Smooth muscle cell (in vitro differentiated cells): ENCODE data around the gene TMEM163. TPM values are rescaled to one million over a fixed set of nuclear protein-coding genes. Genes with fewer than 3 reads are reported as not detected.

Experiments used
- DNase-seq: peaks from one replicate; lab custom pipeline; 2025; ENCODE audit not compliant: unreplicated experiment; lab: John Stamatoyannopoulos, UW
- H2AFZ ChIP-seq: fragments of 200-600 bp; sonication (generic); 2 replicates; pipeline ENCODE4 v1.6.0; 2016; ENCODE audit warnings: antibody characterized with exemption, low read depth, mild to moderate bottlenecking
- H3F3A ChIP-seq: fragments of 200-600 bp; sonication (generic); 2 replicates; pipeline ENCODE4 v1.6.0; 2017; ENCODE audit warnings: antibody characterized with exemption, low read depth
- H3K27ac ChIP-seq: fragments of 200-600 bp; sonication (generic); 2 replicates; pipeline ENCODE4 v1.5.1; 2016; ENCODE audit warnings: low read depth, mild to moderate bottlenecking
- H3K27me3 ChIP-seq: fragments of 200-600 bp; sonication (generic); 2 replicates; pipeline ENCODE4 v1.6.1; 2016; ENCODE audit warnings: low read depth, mild to moderate bottlenecking
- H3K36me3 ChIP-seq: fragments of 200-600 bp; sonication (generic); 2 replicates; pipeline ENCODE4 v1.5.1; 2016; ENCODE audit warnings: low read depth
- H3K4me1 ChIP-seq: fragments of 200-600 bp; sonication (generic); 2 replicates; pipeline ENCODE4 v1.5.1; 2016; ENCODE audit warnings: low read depth
- H3K4me2 ChIP-seq: fragments of 200-600 bp; sonication (generic); 2 replicates; pipeline ENCODE4 v1.6.0; 2016; ENCODE audit warnings: mild to moderate bottlenecking
- H3K4me3 ChIP-seq: fragments of 200-600 bp; sonication (generic); 2 replicates; pipeline ENCODE4 v1.5.1; 2016; ENCODE audit warnings: mild to moderate bottlenecking
- H3K79me2 ChIP-seq: fragments of 200-600 bp; sonication (generic); 2 replicates; pipeline ENCODE4 v1.6.0; 2016; ENCODE audit warnings: low read depth, mild to moderate bottlenecking
- H3K9ac ChIP-seq: fragments of 200-600 bp; sonication (generic); 2 replicates; pipeline ENCODE4 v1.6.0; 2016; ENCODE audit warnings: low read depth
- H3K9me3 ChIP-seq: fragments of 200-600 bp; sonication (generic); replicated peaks from 2 replicates; pipeline ENCODE4 v1.5.1; 2016; ENCODE audit warnings: low read depth
- H4K20me1 ChIP-seq: fragments of 200-600 bp; sonication (generic); 2 replicates; pipeline ENCODE4 v1.6.0; 2016; ENCODE audit warnings: low read depth
- WGBS: methylation state at CpG from one replicate; pipeline ENCODE4 v1.1.7; 2016; ENCODE audit warnings: low lambda C conversion rate; 5-methylcytosine and 5-hydroxymethylcytosine counted together
- polyA plus RNA-seq: library from polyadenylated mRNA; unstranded; fragments of >200 nt; fragmentation: Nextera tagmentation; extraction: Ambion mirVana; gene quantifications from 2 replicates; pipeline ENCODE4 v1.2.1, GENCODE V29; 2016
- total RNA-seq: library from RNA; depleted of rRNA; stranded (reverse); fragments of >200 nt; gene quantifications from 2 replicates; pipeline ENCODE4 v1.2.3, GENCODE V29; 2014
- TF ChIP-seq, protein P1 (sequence below): fragments of 200-600 bp; sonication (generic); IDR thresholded peaks from 2 replicates; pipeline ENCODE4 v1.5.1; 2017; ENCODE audit warnings: borderline replicate concordance, mild to moderate bottlenecking, antibody characterized with exemption; ENCODE audit not compliant: insufficient read depth, poor library complexity, severe bottlenecking

Gene TMEM163
- total and polyA plus RNA-seq, 2 experiments from 2014 or later, result 0.31 TPM; not detected in 1

DNA sequence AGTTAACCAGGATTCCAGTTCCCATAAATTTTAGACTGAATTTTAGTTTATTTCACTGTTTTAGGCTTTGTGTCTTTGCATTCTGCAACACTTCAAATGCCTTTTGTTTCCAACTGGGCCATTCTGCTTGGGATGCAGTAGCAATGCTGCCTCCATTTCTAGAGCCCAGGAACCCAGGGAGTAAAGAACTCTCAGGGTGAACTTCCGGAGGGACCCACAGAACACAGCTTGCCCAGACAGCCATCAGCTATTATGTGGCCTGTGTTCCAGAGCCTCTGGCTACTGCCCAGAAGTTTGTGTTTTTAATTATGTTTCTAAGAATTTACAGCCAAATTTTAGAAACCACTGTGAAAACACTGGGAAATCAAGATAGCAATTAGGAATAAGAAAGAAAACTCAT, 145.1 kb downstream of the TMEM163 start:
- H3K27ac ChIP-seq, result no peak overlapping the region
- no peaks in the 10 kb centered on the region for H3K9me3 ChIP-seq
- H3K27me3 ChIP-seq, result peaks cover 11% of the 10 kb centered on the region
- H3K36me3 ChIP-seq, result no peaks in the 10 kb centered on the region
- no peak overlapping the region for H2AFZ ChIP-seq
- no peaks in the 10 kb centered on the region for H3F3A ChIP-seq
- no peak overlapping the region for H3K4me2 ChIP-seq
- H4K20me1 ChIP-seq, result no peaks in the 10 kb centered on the region
- 89% methylated on average over 1 of the region's 1 CpG for WGBS
- no peak overlapping the region for H3K4me3 ChIP-seq
- DNase-seq, result no peak
- no peaks in the 10 kb centered on the region for H3K79me2 ChIP-seq
- no peak overlapping the region for H3K9ac ChIP-seq
- H3K4me1 ChIP-seq, result peaks cover 6% of the 10 kb centered on the region
- TF ChIP-seq, protein P1, sequence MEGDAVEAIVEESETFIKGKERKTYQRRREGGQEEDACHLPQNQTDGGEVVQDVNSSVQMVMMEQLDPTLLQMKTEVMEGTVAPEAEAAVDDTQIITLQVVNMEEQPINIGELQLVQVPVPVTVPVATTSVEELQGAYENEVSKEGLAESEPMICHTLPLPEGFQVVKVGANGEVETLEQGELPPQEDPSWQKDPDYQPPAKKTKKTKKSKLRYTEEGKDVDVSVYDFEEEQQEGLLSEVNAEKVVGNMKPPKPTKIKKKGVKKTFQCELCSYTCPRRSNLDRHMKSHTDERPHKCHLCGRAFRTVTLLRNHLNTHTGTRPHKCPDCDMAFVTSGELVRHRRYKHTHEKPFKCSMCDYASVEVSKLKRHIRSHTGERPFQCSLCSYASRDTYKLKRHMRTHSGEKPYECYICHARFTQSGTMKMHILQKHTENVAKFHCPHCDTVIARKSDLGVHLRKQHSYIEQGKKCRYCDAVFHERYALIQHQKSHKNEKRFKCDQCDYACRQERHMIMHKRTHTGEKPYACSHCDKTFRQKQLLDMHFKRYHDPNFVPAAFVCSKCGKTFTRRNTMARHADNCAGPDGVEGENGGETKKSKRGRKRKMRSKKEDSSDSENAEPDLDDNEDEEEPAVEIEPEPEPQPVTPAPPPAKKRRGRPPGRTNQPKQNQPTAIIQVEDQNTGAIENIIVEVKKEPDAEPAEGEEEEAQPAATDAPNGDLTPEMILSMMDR, result no peak

DNA sequence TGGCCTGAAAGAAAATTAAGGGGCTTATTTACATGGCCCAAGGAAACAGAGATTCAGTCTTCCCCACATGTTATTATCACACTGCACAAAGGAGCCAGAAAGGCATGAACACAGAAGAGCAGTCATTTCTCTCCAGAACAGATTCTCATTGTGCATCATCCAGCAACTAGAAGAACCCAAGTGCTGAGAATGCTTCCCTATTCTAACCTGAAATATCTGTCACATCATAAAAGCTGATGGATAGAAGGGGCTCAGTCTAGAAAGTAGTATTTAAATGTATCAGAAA, 145.8 kb downstream of the TMEM163 start:
- H3K9ac ChIP-seq, result no peak overlapping the region
- H3K4me2 ChIP-seq, result no peak overlapping the region
- TF ChIP-seq, protein P1, result no peak

GRCh38 chr2:134572314-134573084, 146.3 kb downstream of the TMEM163 start:
- no peaks in the 10 kb centered on the region for H3K79me2 ChIP-seq
- H3K27me3 ChIP-seq, result peaks cover 11% of the 10 kb centered on the region
- H2AFZ ChIP-seq, result no peak overlapping the region
- no peak for DNase-seq
- H4K20me1 ChIP-seq, result no peaks in the 10 kb centered on the region
- no peak overlapping the region for H3K9ac ChIP-seq
- H3K36me3 ChIP-seq, result no peaks in the 10 kb centered on the region
- TF ChIP-seq, protein P1, result no peak
- no peaks in the 10 kb centered on the region for H3K9me3 ChIP-seq
- H3K4me3 ChIP-seq, result no peak overlapping the region
- no peaks in the 10 kb centered on the region for H3F3A ChIP-seq
- H3K27ac ChIP-seq, result no peak overlapping the region
- H3K4me1 ChIP-seq, result peaks cover 6% of the 10 kb centered on the region
- H3K4me2 ChIP-seq, result no peak overlapping the region
- 86% methylated on average over 9 of the region's 9 CpGs for WGBS

More for the DNA sequence above, 145.8 kb downstream of the TMEM163 start:
- no peak overlapping the region for H3K4me3 ChIP-seq
- DNase-seq, result no peak
- H3K36me3 ChIP-seq, result no peaks in the 10 kb centered on the region
- no peak overlapping the region for H2AFZ ChIP-seq
- H3K4me1 ChIP-seq, result peaks cover 6% of the 10 kb centered on the region
- peaks cover 11% of the 10 kb centered on the region for H3K27me3 ChIP-seq
- no peaks in the 10 kb centered on the region for H4K20me1 ChIP-seq
- no peaks in the 10 kb centered on the region for H3K9me3 ChIP-seq
- no peaks in the 10 kb centered on the region for H3K79me2 ChIP-seq
- no peaks in the 10 kb centered on the region for H3F3A ChIP-seq
- no peak overlapping the region for H3K27ac ChIP-seq

- Histone ChIP-seq H3K9ac (no peak overlapping the region), H3K4me1 (peaks cover 6% of the 10 kb centered on the region), H3F3A (no peaks in the 10 kb centered on the region), H3K27ac (no peak overlapping the region), H3K27me3 (peaks cover 11% of the 10 kb centered on the region), H3K9me3 (no peaks in the 10 kb centered on the region), H3K4me3 (no peak overlapping the region), H3K36me3 (no peaks in the 10 kb centered on the region), H3K4me2 (no peak overlapping the region), H3K79me2 (no peaks in the 10 kb centered on the region), H2AFZ (no peak overlapping the region), H4K20me1 (no peaks in the 10 kb centered on the region)
- DNase-seq, result no peak
- TF ChIP-seq, protein P1, result no peak
- 86% methylated on average over 3 of the region's 3 CpGs for WGBS
These were observed 148.1 kb downstream of the TMEM163 start for GRCh38 chr2:134570676-134571075.
